Astrocyte (in vitro differentiated cells and primary cell): Measurements from ENCODE around the gene PHYKPL.

Source experiments
- CTCF ChIP-seq: IDR thresholded peaks from 2 replicates; pipeline ENCODE4 v1.5.1; 2011; ENCODE audit warnings: low read depth, mild to moderate bottlenecking, inconsistent platforms, low read length, moderate library complexity; ENCODE audit not compliant: insufficient read depth
- EZH2 ChIP-seq: IDR thresholded peaks from 2 replicates; pipeline ENCODE4 v1.6.1; 2012; ENCODE audit warnings: mild to moderate bottlenecking, low read length, inconsistent platforms; ENCODE audit not compliant: insufficient read depth

- no peak for TF ChIP-seq CTCF
- TF ChIP-seq EZH2, result no peak
Measured at GRCh38 chr5:178208540-178209227, 23.9 kb downstream of the PHYKPL start.
